DOHH2 (cell line): ENCODE data around the gene NT5C3A.
"Not testable (repeated sequence)": the region's sequence is repeated elsewhere in the genome, so short reads cannot be mapped to it uniquely, and the experiment has no call there.

Experiments
- H3F3A ChIP-seq: fragments of 200-600 bp; sonication (generic), shearing (Covaris generic); 2 replicates; pipeline ENCODE4 v1.6.0; 2016; ENCODE audit warnings: antibody characterized with exemption, mild to moderate bottlenecking; ENCODE audit not compliant: control insufficient read depth, insufficient read depth
- H3K27ac ChIP-seq: fragments of 200-600 bp; sonication (generic); 2 replicates; pipeline ENCODE4 v1.5.1; 2014; ENCODE audit warnings: low read depth, mild to moderate bottlenecking, low read length, moderate library complexity
- H3K27me3 ChIP-seq: fragments of 200-600 bp; sonication (generic); 2 replicates; pipeline ENCODE4 v1.6.1; 2014; ENCODE audit warnings: mild to moderate bottlenecking, low read length, mixed read lengths; ENCODE audit not compliant: control insufficient read depth
- H3K36me3 ChIP-seq: fragments of 200-600 bp; sonication (generic); 2 replicates; pipeline ENCODE4 v1.6.1; 2014; ENCODE audit warnings: mild to moderate bottlenecking, low read length, moderate library complexity, mixed read lengths; ENCODE audit not compliant: control insufficient read depth
- H3K4me1 ChIP-seq: fragments of 200-600 bp; sonication (generic); 2 replicates; pipeline ENCODE4 v1.6.1; 2014; ENCODE audit warnings: mild to moderate bottlenecking, low read length, mixed read lengths; ENCODE audit not compliant: control insufficient read depth
- H3K4me2 ChIP-seq: fragments of 200-600 bp; sonication (generic); 2 replicates; pipeline ENCODE4 v1.6.0; 2014; ENCODE audit warnings: mild to moderate bottlenecking, low read length, moderate library complexity
- H3K4me3 ChIP-seq: fragments of 200-600 bp; sonication (generic); 2 replicates; pipeline ENCODE4 v1.5.1; 2014; ENCODE audit warnings: mild to moderate bottlenecking, low read length, mixed read lengths
- H3K79me2 ChIP-seq: fragments of 200-600 bp; sonication (generic); 2 replicates; pipeline ENCODE4 v1.6.1; 2014; ENCODE audit warnings: mild to moderate bottlenecking, low read length, mixed read lengths; ENCODE audit not compliant: control insufficient read depth
- H3K9me2 ChIP-seq: fragments of 200-600 bp; sonication (generic); replicated peaks from 2 replicates; pipeline ENCODE4 v1.6.1; 2014; ENCODE audit warnings: mild to moderate bottlenecking, low read length, mixed read lengths; ENCODE audit not compliant: control insufficient read depth
- H3K9me3 ChIP-seq: fragments of 200-600 bp; sonication (generic); 2 replicates; pipeline ENCODE4 v1.6.1; 2014; ENCODE audit warnings: antibody characterized with exemption, low read length, mixed read lengths; ENCODE audit not compliant: control insufficient read depth, insufficient read depth
- H4K20me1 ChIP-seq: fragments of 200-600 bp; sonication (generic); 2 replicates; pipeline ENCODE4 v1.6.0; 2014; ENCODE audit warnings: low read depth, mild to moderate bottlenecking, antibody characterized with exemption, low read length, moderate library complexity; ENCODE audit not compliant: control insufficient read depth, insufficient read depth
- EZH2phosphoT487 ChIP-seq: fragments of 200-600 bp; sonication (generic); IDR thresholded peaks from 2 replicates; pipeline ENCODE4 v1.6.1; 2017; ENCODE audit warnings: borderline replicate concordance, mild to moderate bottlenecking, antibody characterized with exemption, low read length, moderate library complexity, mixed read lengths
- TF ChIP-seq, protein P1 (sequence below): fragments of 200-600 bp; sonication (generic); IDR thresholded peaks from one replicate; pipeline ENCODE4 v1.5.1; 2014; ENCODE audit warnings: antibody characterized with exemption, mild to moderate bottlenecking, low read depth, low read length; ENCODE audit not compliant: poor library complexity, severe bottlenecking

NT5C3A gene

DNA sequence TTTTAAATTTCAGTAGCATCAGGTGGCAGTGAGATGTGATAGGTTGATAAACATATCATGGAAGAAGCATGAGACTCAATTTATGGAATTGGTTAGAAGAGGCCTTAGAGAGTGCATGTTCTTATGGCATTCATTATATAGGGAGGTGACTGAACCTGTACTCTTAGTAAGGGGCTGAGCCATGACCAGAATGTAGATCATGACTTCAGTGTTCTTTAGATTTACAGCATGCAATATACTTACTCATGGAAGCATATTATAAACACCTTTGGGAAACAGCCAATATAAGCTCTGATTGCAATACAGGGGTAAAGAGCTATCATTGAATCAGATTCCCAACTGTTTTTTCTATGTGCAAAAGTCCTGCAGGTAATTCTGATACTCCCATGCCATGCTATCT, 50.2 kb downstream of the NT5C3A start:
- H3K27ac ChIP-seq = no peak overlapping the region
- H3K4me1 ChIP-seq = no peaks in the 10 kb centered on the region
- TF ChIP-seq, protein P1, sequence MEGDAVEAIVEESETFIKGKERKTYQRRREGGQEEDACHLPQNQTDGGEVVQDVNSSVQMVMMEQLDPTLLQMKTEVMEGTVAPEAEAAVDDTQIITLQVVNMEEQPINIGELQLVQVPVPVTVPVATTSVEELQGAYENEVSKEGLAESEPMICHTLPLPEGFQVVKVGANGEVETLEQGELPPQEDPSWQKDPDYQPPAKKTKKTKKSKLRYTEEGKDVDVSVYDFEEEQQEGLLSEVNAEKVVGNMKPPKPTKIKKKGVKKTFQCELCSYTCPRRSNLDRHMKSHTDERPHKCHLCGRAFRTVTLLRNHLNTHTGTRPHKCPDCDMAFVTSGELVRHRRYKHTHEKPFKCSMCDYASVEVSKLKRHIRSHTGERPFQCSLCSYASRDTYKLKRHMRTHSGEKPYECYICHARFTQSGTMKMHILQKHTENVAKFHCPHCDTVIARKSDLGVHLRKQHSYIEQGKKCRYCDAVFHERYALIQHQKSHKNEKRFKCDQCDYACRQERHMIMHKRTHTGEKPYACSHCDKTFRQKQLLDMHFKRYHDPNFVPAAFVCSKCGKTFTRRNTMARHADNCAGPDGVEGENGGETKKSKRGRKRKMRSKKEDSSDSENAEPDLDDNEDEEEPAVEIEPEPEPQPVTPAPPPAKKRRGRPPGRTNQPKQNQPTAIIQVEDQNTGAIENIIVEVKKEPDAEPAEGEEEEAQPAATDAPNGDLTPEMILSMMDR = no peak
- TF ChIP-seq EZH2phosphoT487 = no peak
- peaks cover 47% of the 10 kb centered on the region for H3K36me3 ChIP-seq
- H4K20me1 ChIP-seq = peaks cover 6% of the 10 kb centered on the region; the same call in 1 of the 2 replicates
- no peak overlapping the region for H3K4me2 ChIP-seq
- no peaks in the 10 kb centered on the region for H3F3A ChIP-seq
- no peaks in the 10 kb centered on the region for H3K9me3 ChIP-seq
- H3K9me2 ChIP-seq = no peaks in the 10 kb centered on the region
- no peaks in the 10 kb centered on the region for H3K79me2 ChIP-seq
- H3K4me3 ChIP-seq = no peak overlapping the region
- no peaks in the 10 kb centered on the region for H3K27me3 ChIP-seq

- Histone ChIP-seq H3K4me3 (no peak overlapping the region), H4K20me1 (peaks cover 6% of the 10 kb centered on the region; the same call in 1 of the 2 replicates), H3K4me1 (no peaks in the 10 kb centered on the region), H3K27ac (no peak overlapping the region), H3K4me2 (no peak overlapping the region), H3K79me2 (no peaks in the 10 kb centered on the region), H3K9me2 (no peaks in the 10 kb centered on the region), H3K9me3 (no peaks in the 10 kb centered on the region), H3K27me3 (no peaks in the 10 kb centered on the region), H3K36me3 (peaks cover 30% of the 10 kb centered on the region), H3F3A (no peaks in the 10 kb centered on the region)
- TF ChIP-seq EZH2phosphoT487 = no peak
- TF ChIP-seq, protein P1 = no peak
Observed at GRCh38 chr7:33009734-33010133, 52.8 kb downstream of the NT5C3A start.

DNA sequence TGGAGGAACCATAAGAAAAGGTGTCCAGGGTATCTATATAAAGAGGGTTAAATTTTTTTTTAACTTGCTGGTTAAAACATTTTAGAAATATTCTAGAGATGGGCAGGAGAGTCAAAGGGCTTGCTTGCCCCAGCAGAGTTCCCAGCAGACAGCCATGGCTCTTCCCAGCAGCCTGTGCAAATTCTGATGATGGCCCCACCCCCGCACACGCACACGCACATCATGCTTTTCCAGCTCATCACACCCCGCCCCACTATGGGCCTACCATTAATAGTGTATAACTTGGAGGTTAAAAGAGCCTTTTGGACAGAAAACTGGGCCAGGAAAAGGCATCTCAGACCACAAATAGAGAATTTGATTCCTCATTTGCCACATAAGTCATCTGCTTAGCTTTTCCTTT, 56.9 kb downstream of the NT5C3A start:
- not testable (repeated sequence) for H3K4me3 ChIP-seq, H3K9me3 ChIP-seq, H3K4me2 ChIP-seq, H3K79me2 ChIP-seq, H3K4me1 ChIP-seq, H3K9me2 ChIP-seq, H3F3A ChIP-seq, H3K27ac ChIP-seq, H3K27me3 ChIP-seq, H4K20me1 ChIP-seq, H3K36me3 ChIP-seq

GRCh38 chr7:33005193-33005592, 57.4 kb downstream of the NT5C3A start:
- not testable (repeated sequence) for H3K4me1 ChIP-seq, H3K9me3 ChIP-seq, H4K20me1 ChIP-seq, H3F3A ChIP-seq, H3K4me3 ChIP-seq, H3K9me2 ChIP-seq, H3K79me2 ChIP-seq, H3K36me3 ChIP-seq, H3K27ac ChIP-seq, H3K27me3 ChIP-seq, H3K4me2 ChIP-seq

DNA sequence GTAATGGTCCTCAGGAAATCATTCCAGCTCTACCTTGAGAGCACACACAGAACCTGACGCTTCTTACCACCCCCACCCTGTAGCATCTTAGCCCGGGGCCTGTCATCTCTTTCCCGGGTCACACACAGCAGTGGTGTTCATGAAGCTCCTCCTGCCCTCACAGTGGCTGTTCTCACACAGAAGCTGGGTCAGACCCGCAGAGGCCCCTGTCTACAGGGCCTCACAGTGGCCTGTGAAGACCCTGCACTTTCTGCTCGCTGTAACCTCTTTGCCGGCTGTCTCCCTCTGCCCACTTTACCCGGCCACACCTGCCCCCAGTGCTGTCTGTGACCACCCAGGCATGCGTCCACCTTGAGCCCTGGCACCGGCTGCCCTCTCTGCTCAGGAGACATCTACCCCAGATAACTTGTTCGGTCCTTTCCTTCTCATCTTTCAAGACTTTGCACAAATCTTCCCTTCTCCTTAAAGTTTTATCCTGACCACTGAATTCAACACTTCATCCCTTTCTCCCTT, 58.4 kb downstream of the NT5C3A start:
- not testable (repeated sequence) for H3K79me2 ChIP-seq, H3K36me3 ChIP-seq, H3K27ac ChIP-seq, H3F3A ChIP-seq, H4K20me1 ChIP-seq, H3K4me3 ChIP-seq, H3K9me2 ChIP-seq, H3K4me2 ChIP-seq, H3K27me3 ChIP-seq, H3K4me1 ChIP-seq, H3K9me3 ChIP-seq

DNA sequence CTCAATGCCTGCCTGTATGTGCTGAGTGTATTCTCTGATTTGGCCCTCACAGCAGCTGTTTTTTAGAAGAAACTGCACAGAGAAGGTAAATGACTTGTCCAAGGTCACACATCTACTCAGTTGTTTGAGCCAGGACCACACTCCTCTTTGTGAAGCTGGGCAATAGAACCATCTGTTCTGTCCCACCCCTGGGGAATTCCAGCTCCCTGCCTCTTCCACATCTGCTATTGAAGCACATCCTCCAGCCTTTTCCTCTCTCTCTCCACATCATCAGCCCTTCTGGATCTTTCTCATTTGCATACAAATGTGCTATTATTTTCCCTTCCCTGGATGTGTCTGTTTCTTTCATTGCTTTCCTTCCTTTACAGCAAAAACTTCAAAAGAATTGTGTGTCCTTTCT, 59.5 kb downstream of the NT5C3A start:
- H3K36me3 ChIP-seq, H4K20me1 ChIP-seq, H3K4me2 ChIP-seq, H3K4me1 ChIP-seq, H3K27me3 ChIP-seq, H3K9me2 ChIP-seq, H3F3A ChIP-seq, H3K9me3 ChIP-seq, H3K79me2 ChIP-seq, H3K4me3 ChIP-seq, H3K27ac ChIP-seq: not testable (repeated sequence)

DNA sequence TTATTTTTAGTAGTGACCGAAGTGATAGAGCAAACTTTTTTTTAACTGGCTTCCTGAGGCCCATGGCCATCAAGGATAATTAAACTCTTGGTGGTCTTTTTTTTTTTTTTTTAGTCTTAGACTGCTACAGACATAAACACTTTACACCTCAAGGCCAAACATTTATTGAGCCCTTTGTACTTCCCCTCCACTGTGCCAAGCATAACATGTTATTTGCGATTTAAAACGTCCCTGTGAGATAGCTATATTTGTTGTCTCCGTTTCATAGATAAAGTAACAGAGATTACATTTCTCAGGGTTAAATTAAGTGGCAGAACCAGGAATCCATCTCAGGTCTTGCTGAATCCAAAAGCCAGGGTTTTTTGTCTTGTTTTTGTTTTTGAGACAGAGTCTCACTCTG, 63.2 kb downstream of the NT5C3A start:
- not testable (repeated sequence) for H3K4me2 ChIP-seq, H3K9me3 ChIP-seq, H3K9me2 ChIP-seq, H3K4me3 ChIP-seq, H4K20me1 ChIP-seq, H3K36me3 ChIP-seq, H3F3A ChIP-seq, H3K27me3 ChIP-seq, H3K27ac ChIP-seq, H3K79me2 ChIP-seq, H3K4me1 ChIP-seq
